B cell (primary cell): ENCODE measurements around the gene SLC9A6. TPM values are rescaled to one million over a fixed set of nuclear protein-coding genes. Genes with fewer than 3 reads are reported as not detected.

ENCODE experiments used
- ATAC-seq: fragments of 200-7000 bp; cut with Tn5 transposase; one replicate; pipeline ENCODE4 v1.10.0; 2021; ENCODE audit warnings: low read depth, mild to moderate bottlenecking, moderate number of reproducible peaks, moderate library complexity
- CTCF ChIA-PET: fragments of 350-600 bp; sonication (Branson Sonifier 250); formaldehyde crosslinking; loops from one replicate; lab custom pipeline; 2021; ENCODE audit warnings: antibody characterized with exemption, inconsistent platforms; lab: Charles Lee
- POLR2A ChIA-PET: fragments of 350-600 bp; sonication (Branson Sonifier 250); formaldehyde crosslinking; loops from one replicate; lab custom pipeline; 2021; ENCODE audit warnings: antibody characterized with exemption; lab: Charles Lee
- DNase-seq: peaks from one replicate; pipeline ENCODE4 v3.0.0; 2013
- H2AFZ ChIP-seq: 2 replicates; pipeline ENCODE4 v1.6.1; 2012; ENCODE audit warnings: mild to moderate bottlenecking, low read depth, low read length; ENCODE audit not compliant: insufficient read depth, poor library complexity, severe bottlenecking
- H3K27ac ChIP-seq, 2 donors: 1 replicate in 1 of 2; 2 replicates in 1 of 2; pipeline ENCODE4 v1.5.1; 2012 to 2013; ENCODE audit warnings: low read length in 2 of 2, mild to moderate bottlenecking in 2 of 2, moderate library complexity in 1 of 2
- H3K27me3 ChIP-seq, 4 experiments: fragments of 200-600 bp in 1 of 4; sonication (generic) in 1 of 4; replicated peaks in 1 of 4; 1 replicate in 2 of 4; 2 replicates in 2 of 4; pipeline versions ENCODE4 v1.6.1 to v1.7.0; 2013 to 2016; ENCODE audit warnings: low read length in 3 of 4, mild to moderate bottlenecking in 2 of 4, mixed read lengths in 1 of 4, moderate library complexity in 1 of 4; ENCODE audit not compliant: insufficient read depth in 4 of 4, control insufficient read depth in 3 of 4; ENCODE audit errors: control extremely low read depth in 1 of 4
- H3K36me3 ChIP-seq, 2 experiments: replicated peaks in 1 of 2; 1 replicate in 1 of 2; 2 replicates in 1 of 2; pipeline versions ENCODE4 v1.6.1 to v1.7.1; 2013; ENCODE audit warnings: low read length in 1 of 2; ENCODE audit not compliant: insufficient read depth in 2 of 2, control insufficient read depth in 1 of 2; ENCODE audit errors: control extremely low read depth in 1 of 2, extremely low read depth in 1 of 2
- H3K4me1 ChIP-seq, 2 donors: fragments of 200-600 bp in 1 of 2; sonication (generic) in 1 of 2; 1 replicate in 1 of 2; 2 replicates in 1 of 2; pipeline versions ENCODE4 v1.5.1 to v1.6.1; 2013 to 2017; ENCODE audit warnings: low read length in 2 of 2; ENCODE audit not compliant: control insufficient read depth in 2 of 2, insufficient read depth in 2 of 2
- H3K4me2 ChIP-seq: replicated peaks from 2 replicates; pipeline ENCODE3; 2012; ENCODE audit warnings: mild to moderate bottlenecking, low read depth, low read length; ENCODE audit not compliant: poor library complexity, severe bottlenecking
- H3K4me3 ChIP-seq, 5 experiments: fragments of 200-600 bp in 1 of 5; sonication (generic) in 1 of 5; 1 replicate in 3 of 5; 2 replicates in 2 of 5; pipeline versions ENCODE4 v1.5.1 to v1.7.0; 2011 to 2016; ENCODE audit warnings: low read length in 4 of 5, mild to moderate bottlenecking in 4 of 5, low read depth in 2 of 5, control low read depth in 1 of 5, moderate library complexity in 1 of 5; ENCODE audit not compliant: insufficient read depth in 1 of 5; ENCODE audit errors: control extremely low read depth in 1 of 5, extremely low read depth in 1 of 5
- H3K79me2 ChIP-seq: fragments of 200-600 bp; sonication (generic); one replicate; pipeline ENCODE4 v1.6.0; 2016; ENCODE audit warnings: low read length; ENCODE audit not compliant: control insufficient read depth, insufficient read depth
- H3K9ac ChIP-seq: fragments of 200-600 bp; sonication (generic); 2 replicates; pipeline ENCODE4 v1.6.1; 2017; ENCODE audit warnings: mild to moderate bottlenecking, low read length, moderate library complexity
- H3K9me3 ChIP-seq, 3 donors: one replicate each; pipeline versions ENCODE4 v1.6.1 to v1.7.1; 2013; ENCODE audit warnings: low read length in 2 of 3; ENCODE audit not compliant: control insufficient read depth in 2 of 3, insufficient read depth in 1 of 3; ENCODE audit errors: control extremely low read depth in 1 of 3
- H4K20me1 ChIP-seq: 2 replicates; pipeline ENCODE4 v1.6.0; 2012; ENCODE audit warnings: mild to moderate bottlenecking, low read length; ENCODE audit not compliant: insufficient read depth, control insufficient read depth, poor library complexity, severe bottlenecking
- H3K27ac Mint-ChIP-seq: one replicate; pipeline ENCODE4 v1.8.0; 2021; ENCODE audit warnings: mixed read lengths
- H3K27me3 Mint-ChIP-seq: one replicate; pipeline ENCODE4 v1.8.0; 2021; ENCODE audit warnings: mixed read lengths
- H3K4me1 Mint-ChIP-seq: one replicate; pipeline ENCODE4 v1.8.0; 2021; ENCODE audit warnings: mixed read lengths
- H3K4me3 Mint-ChIP-seq: one replicate; pipeline ENCODE4 v1.8.0; 2021; ENCODE audit warnings: mixed read lengths
- H3K9me3 Mint-ChIP-seq: one replicate; pipeline ENCODE4 v1.8.0; 2022; ENCODE audit warnings: mixed read lengths; ENCODE audit not compliant: insufficient read depth
- EZH2 ChIP-seq: IDR thresholded peaks from 2 replicates; pipeline ENCODE4 v1.6.1; 2012; ENCODE audit warnings: borderline replicate concordance, low read depth, mild to moderate bottlenecking, moderate library complexity, low read length; ENCODE audit not compliant: insufficient read depth, poor library complexity, severe bottlenecking
- WGBS: methylation state at CpG from one replicate; pipeline ENCODE4 v1.1.5; 2013; ENCODE audit warnings: missing lambda C conversion rate; ENCODE audit not compliant: insufficient coverage; 5-methylcytosine and 5-hydroxymethylcytosine counted together
- intact Hi-C: fragments of 100-400 bp; cut with micrococcal nuclease; formaldehyde crosslinking; loops from one replicate; pipeline ENCODE4 v1.10.0; 2022
- polyA plus RNA-seq: library from polyadenylated mRNA; depleted of rRNA; stranded (reverse); fragments of >200 nt; gene quantifications from 2 replicates; pipeline ENCODE4 v1.2.3, GENCODE V29; 2012
- total RNA-seq, 2 donors: library from RNA; stranded (reverse); fragments of 120-200 nt in 1 of 2; gene quantifications; 1 replicate in 1 of 2; 2 replicates in 1 of 2; pipeline versions ENCODE4 v1.2.3 to v1.2.4, GENCODE V29; 2013 to 2022
- TF ChIP-seq, protein P1 (sequence below): fragments of 200-600 bp; IDR thresholded peaks from one replicate; pipeline ENCODE4 v1.8.0; 2022; ENCODE audit warnings: antibody characterized with exemption, mild to moderate bottlenecking

The SLC9A6 gene
- total and polyA plus RNA-seq, 2 donors (not counting 1 experiment from before 2014, with no cell fraction given) = 3.1 to 14.5 TPM

DNA sequence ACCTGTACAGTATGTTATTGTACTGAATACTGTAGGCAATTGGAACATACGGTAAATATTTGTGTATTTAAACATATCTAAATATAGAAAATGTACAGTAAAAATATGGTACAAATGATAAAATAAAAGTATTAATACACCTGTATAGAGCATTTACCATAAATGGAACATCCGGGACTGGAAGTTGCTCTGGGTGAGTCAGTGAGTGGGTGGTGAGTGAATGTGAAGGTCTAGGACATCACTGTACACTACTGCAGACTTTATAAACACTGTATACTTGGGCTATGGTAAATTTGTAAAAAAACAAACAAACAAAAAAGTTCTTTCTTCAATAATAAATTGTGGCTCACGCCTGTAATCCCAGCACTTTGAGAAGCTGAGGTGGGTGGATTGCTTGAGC is 109.7 kb downstream of the SLC9A6 start:
- Histone ChIP-seq H2AFZ (no peak overlapping the region), H3K36me3 (no peaks in the 10 kb centered on the region), H3K4me1 (no peaks in the 10 kb centered on the region), H3K9ac (no peak overlapping the region), H3K79me2 (no peaks in the 10 kb centered on the region), H4K20me1 (no peaks in the 10 kb centered on the region), H3K27ac (no peak overlapping the region), H3K9me3 (no peaks in the 10 kb centered on the region), H3K4me3 (no peak overlapping the region), H3K4me2 (no peak overlapping the region), H3K27me3 (no peaks in the 10 kb centered on the region)
- WGBS = no CpG with 5 or more reads among the region's 3 CpGs
- CTCF ChIA-PET = no interaction called here
- Mint-ChIP-seq H3K4me3 (no peak overlapping the region), H3K27me3 (no peaks in the 10 kb centered on the region), H3K27ac (no peak overlapping the region), H3K4me1 (no peaks in the 10 kb centered on the region), H3K9me3 (no peaks in the 10 kb centered on the region)
- ATAC-seq (no peak), DNase-seq (no peak)
- intact Hi-C loops = no loop called here
- POLR2A ChIA-PET = no interaction called here
- TF ChIP-seq, protein P1, sequence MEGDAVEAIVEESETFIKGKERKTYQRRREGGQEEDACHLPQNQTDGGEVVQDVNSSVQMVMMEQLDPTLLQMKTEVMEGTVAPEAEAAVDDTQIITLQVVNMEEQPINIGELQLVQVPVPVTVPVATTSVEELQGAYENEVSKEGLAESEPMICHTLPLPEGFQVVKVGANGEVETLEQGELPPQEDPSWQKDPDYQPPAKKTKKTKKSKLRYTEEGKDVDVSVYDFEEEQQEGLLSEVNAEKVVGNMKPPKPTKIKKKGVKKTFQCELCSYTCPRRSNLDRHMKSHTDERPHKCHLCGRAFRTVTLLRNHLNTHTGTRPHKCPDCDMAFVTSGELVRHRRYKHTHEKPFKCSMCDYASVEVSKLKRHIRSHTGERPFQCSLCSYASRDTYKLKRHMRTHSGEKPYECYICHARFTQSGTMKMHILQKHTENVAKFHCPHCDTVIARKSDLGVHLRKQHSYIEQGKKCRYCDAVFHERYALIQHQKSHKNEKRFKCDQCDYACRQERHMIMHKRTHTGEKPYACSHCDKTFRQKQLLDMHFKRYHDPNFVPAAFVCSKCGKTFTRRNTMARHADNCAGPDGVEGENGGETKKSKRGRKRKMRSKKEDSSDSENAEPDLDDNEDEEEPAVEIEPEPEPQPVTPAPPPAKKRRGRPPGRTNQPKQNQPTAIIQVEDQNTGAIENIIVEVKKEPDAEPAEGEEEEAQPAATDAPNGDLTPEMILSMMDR = no peak
- no peak for TF ChIP-seq EZH2

Other genes with a start within 250 kb of the SLC9A6 start
- gene CT45A3, start 217.2 kb upstream of the SLC9A6 start, total RNA-seq = not detected in 2 replicates
- not detected in 2 replicates for gene CT45A3, start 217.2 kb upstream of the SLC9A6 start, polyA plus RNA-seq
- not detected in 2 replicates for gene CT45A5, start 199.9 kb upstream of the SLC9A6 start, total RNA-seq
- gene CT45A5, start 199.9 kb upstream of the SLC9A6 start, polyA plus RNA-seq = not detected in 2 replicates
- gene CT45A6, start 182.6 kb upstream of the SLC9A6 start, total RNA-seq = not detected in 2 replicates
- not detected in 2 replicates for gene CT45A6, start 182.6 kb upstream of the SLC9A6 start, polyA plus RNA-seq
- gene CT45A2, start 165.4 kb upstream of the SLC9A6 start, total RNA-seq = not detected in 2 replicates
- gene CT45A2, start 165.4 kb upstream of the SLC9A6 start, polyA plus RNA-seq = not detected in 2 replicates
- gene CT45A7, start 148.2 kb upstream of the SLC9A6 start, total RNA-seq = not detected in 2 replicates
- gene CT45A7, start 148.2 kb upstream of the SLC9A6 start, polyA plus RNA-seq = not detected in 2 replicates
- not detected in 2 replicates for gene CT45A8, start 130.9 kb upstream of the SLC9A6 start, total RNA-seq
- not detected in 2 replicates for gene CT45A8, start 130.9 kb upstream of the SLC9A6 start, polyA plus RNA-seq
- gene CT45A9, start 113.6 kb upstream of the SLC9A6 start, total RNA-seq = not detected in 2 replicates
- gene CT45A9, start 113.6 kb upstream of the SLC9A6 start, polyA plus RNA-seq = not detected in 2 replicates
- not detected in 2 replicates for gene CT45A10, start 92.0 kb upstream of the SLC9A6 start, total RNA-seq
- gene CT45A10, start 92.0 kb upstream of the SLC9A6 start, polyA plus RNA-seq = not detected in 2 replicates
- gene SAGE1, start 91.7 kb upstream of the SLC9A6 start, total RNA-seq = not detected in 2 replicates
- 0.18 TPM in 1 of 2 replicates, not detected in the other for gene SAGE1, start 91.7 kb upstream of the SLC9A6 start, polyA plus RNA-seq
- 24.4 and 25.1 TPM in 2 replicates for gene MMGT1, start 11.4 kb upstream of the SLC9A6 start, total RNA-seq
- gene MMGT1, start 11.4 kb upstream of the SLC9A6 start, polyA plus RNA-seq = 7.9 and 18.5 TPM in 2 replicates
- 5.6 and 8.0 TPM in 2 replicates for gene FHL1, start 162.1 kb downstream of the SLC9A6 start, total RNA-seq
- 5.2 and 6.7 TPM in 2 replicates for gene FHL1, start 162.1 kb downstream of the SLC9A6 start, polyA plus RNA-seq